Measurements from ENCODE around the gene ARHGAP42.

- no peak for TF ChIP-seq EZH2 (IDR thresholded peaks at IDR 0.05; ENCODE audit: borderline replicate concordance, low read depth, low read length, poor library complexity, severe bottlenecking)
- TF ChIP-seq CTCF (conservative IDR thresholded peaks at IDR 0.05; ENCODE audit: low read depth, low read length), result no peak
Observed at GRCh38 chr11:100895449-100895848, 208.4 kb downstream of the ARHGAP42 start.

All from A673 (cell line).